ENCODE results near the gene MCF2L2.

Gene MCF2L2

GRCh38 chr3:183378008-183378407 is 50.4 kb downstream of the MCF2L2 start:
- ChIA-PET POLR2A (no interaction called here), CTCF (interaction anchor here (1.1 to 2.2 kb wide), 2 partner anchors 193 to 255 kb away, joined by 6 to 7 read pairs; no protein-coding TSS in a partner anchor)
- H3K4me1 ChIP-seq (ENCODE audit: control insufficient read depth, insufficient read depth, low read length): no peaks in the 10 kb centered on the region
- H3K36me3 ChIP-seq (ENCODE audit: control insufficient read depth in 2 of 2, insufficient read depth in 1 of 2, low read length in 2 of 2): no peaks in the 10 kb centered on the region
- TF ChIP-seq ZNF558 (tag by site-specific recombination; IDR thresholded peaks at IDR 0.05) (no peak), KLF1 (tag by site-specific recombination; IDR thresholded peaks at IDR 0.05) (no peak), ZNF114 (tag by site-specific recombination; IDR thresholded peaks at IDR 0.05) (no peak), PRDM6 (tag by site-specific recombination; IDR thresholded peaks at IDR 0.05) (no peak), ZNF585B (tag by site-specific recombination; IDR thresholded peaks at IDR 0.05) (no peak), ZNF664 (tag by site-specific recombination; IDR thresholded peaks at IDR 0.05) (no peak), ZNF24 (tag by site-specific recombination; IDR thresholded peaks at IDR 0.05) (no peak), ZNF239 (tag by site-specific recombination; IDR thresholded peaks at IDR 0.05) (no peak), ZBTB7A (tag by site-specific recombination; IDR thresholded peaks at IDR 0.05; ENCODE audit: low read depth) (no peak), ZNF529 (tag by site-specific recombination; IDR thresholded peaks at IDR 0.05; ENCODE audit: insufficient replicate concordance) (no peak), ZNF530 (tag by site-specific recombination; IDR thresholded peaks at IDR 0.05; ENCODE audit: low read depth) (no peak), REPIN1 (tag by site-specific recombination; IDR thresholded peaks at IDR 0.05; ENCODE audit: low read depth) (no peak), ZNF26 (tag by site-specific recombination; IDR thresholded peaks at IDR 0.05) (no peak), ZNF654 (tag by site-specific recombination; IDR thresholded peaks at IDR 0.05; ENCODE audit: low read depth) (no peak), SP3 (tag by site-specific recombination; IDR thresholded peaks at IDR 0.05) (no peak), ZNF146 (tag by site-specific recombination; IDR thresholded peaks at IDR 0.05) (no peak)
- no peak overlapping the region for H3K4me3 ChIP-seq (ENCODE audit: low read depth, low read length)
- no peaks in the 10 kb centered on the region for H3K9me3 ChIP-seq (ENCODE audit: control insufficient read depth, insufficient read depth, low read depth, low read length)
- no peak overlapping the region for H3K27ac ChIP-seq (ENCODE audit: extremely low read depth, low read depth, low read length)

- H3K4me3 ChIP-seq (ENCODE audit: low read depth, low read length): no peak overlapping the region
- H3K36me3 ChIP-seq (ENCODE audit: control insufficient read depth in 2 of 2, insufficient read depth in 1 of 2, low read length in 2 of 2): no peaks in the 10 kb centered on the region
- H3K27ac ChIP-seq (ENCODE audit: extremely low read depth, low read depth, low read length): no peak overlapping the region
- CTCF ChIA-PET: interaction anchor here (2.2 kb wide), 1 partner anchor 193 kb away, joined by 7 read pairs; no protein-coding TSS in a partner anchor
- POLR2A ChIA-PET: no interaction called here
- H3K9me3 ChIP-seq (ENCODE audit: control insufficient read depth, insufficient read depth, low read depth, low read length): no peaks in the 10 kb centered on the region
- no peak for TF ChIP-seq ZNF121 (tag by site-specific recombination; IDR thresholded peaks at IDR 0.05)
- TF ChIP-seq ZSCAN18 (tag by site-specific recombination; IDR thresholded peaks at IDR 0.05): no peak
- TF ChIP-seq ZIC2 (tag by site-specific recombination; IDR thresholded peaks at IDR 0.05): no peak
- TF ChIP-seq GLIS2 (tag by site-specific recombination; IDR thresholded peaks at IDR 0.05): no peak
- TF ChIP-seq ZNF394 (tag by site-specific recombination; IDR thresholded peaks at IDR 0.05; ENCODE audit: borderline replicate concordance): no peak
- no peak for TF ChIP-seq ZNF449 (tag by site-specific recombination; IDR thresholded peaks at IDR 0.05)
- TF ChIP-seq HOXD13 (CRISPR knock-in tag; IDR thresholded peaks at IDR 0.05; ENCODE audit: borderline replicate concordance): no peak
- TF ChIP-seq ZNF391 (tag by site-specific recombination; IDR thresholded peaks at IDR 0.05; ENCODE audit: borderline replicate concordance, low read depth): no peak
- TF ChIP-seq ZNF132 (tag by site-specific recombination; IDR thresholded peaks at IDR 0.05; ENCODE audit: borderline replicate concordance): no peak
- no peak for TF ChIP-seq ZNF785 (tag by site-specific recombination; IDR thresholded peaks at IDR 0.05)
- no peak for TF ChIP-seq ZNF248 (tag by site-specific recombination; IDR thresholded peaks at IDR 0.05)
- TF ChIP-seq KLF7 (tag by site-specific recombination; IDR thresholded peaks at IDR 0.05; ENCODE audit: borderline replicate concordance): no peak
- no peak for TF ChIP-seq TRIM28 (IDR thresholded peaks at IDR 0.05; ENCODE audit: borderline replicate concordance, low read length)
- H3K4me1 ChIP-seq (ENCODE audit: control insufficient read depth, insufficient read depth, low read length): no peaks in the 10 kb centered on the region
Measured at GRCh38 chr3:183377307-183377959, 51.0 kb downstream of the MCF2L2 start.
